ENCODE measurements around the gene FBXL16.
A peak's percentile ranks its signal among the peaks of the same experiment; 100 is the strongest.

Gene FBXL16

DNA sequence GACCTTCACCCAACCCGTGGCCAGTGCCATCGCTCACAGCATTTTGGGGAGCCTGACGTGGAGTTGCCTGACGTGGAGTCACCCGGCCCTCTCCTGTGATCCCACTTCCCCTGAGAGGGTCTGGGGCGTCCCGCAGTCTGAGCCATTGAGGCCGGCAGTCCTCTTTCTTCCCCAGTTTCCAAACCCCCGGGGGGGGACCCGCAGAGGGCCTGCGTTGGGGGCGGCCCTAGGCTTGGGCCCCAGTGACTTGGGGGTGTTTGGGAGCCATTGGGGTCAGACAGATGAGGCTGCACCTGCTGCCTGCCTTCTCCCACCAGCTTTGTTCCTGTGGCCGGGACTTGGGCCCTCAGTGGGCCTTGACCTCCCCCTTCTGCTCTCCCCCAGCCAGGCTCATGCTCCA lies 35.9 kb downstream of the FBXL16 start:
- H3K27me3 ChIP-seq (ENCODE audit: control insufficient read depth in 3 of 3, insufficient read depth in 3 of 3, low read depth in 1 of 3, low read length in 3 of 3) = peaks cover 0 to under 1% (median 0%) of the 10 kb centered on the region in 3 experiments
- H2BK120ac ChIP-seq (ENCODE audit: low read depth, low read length) = no peak overlapping the region

DNA sequence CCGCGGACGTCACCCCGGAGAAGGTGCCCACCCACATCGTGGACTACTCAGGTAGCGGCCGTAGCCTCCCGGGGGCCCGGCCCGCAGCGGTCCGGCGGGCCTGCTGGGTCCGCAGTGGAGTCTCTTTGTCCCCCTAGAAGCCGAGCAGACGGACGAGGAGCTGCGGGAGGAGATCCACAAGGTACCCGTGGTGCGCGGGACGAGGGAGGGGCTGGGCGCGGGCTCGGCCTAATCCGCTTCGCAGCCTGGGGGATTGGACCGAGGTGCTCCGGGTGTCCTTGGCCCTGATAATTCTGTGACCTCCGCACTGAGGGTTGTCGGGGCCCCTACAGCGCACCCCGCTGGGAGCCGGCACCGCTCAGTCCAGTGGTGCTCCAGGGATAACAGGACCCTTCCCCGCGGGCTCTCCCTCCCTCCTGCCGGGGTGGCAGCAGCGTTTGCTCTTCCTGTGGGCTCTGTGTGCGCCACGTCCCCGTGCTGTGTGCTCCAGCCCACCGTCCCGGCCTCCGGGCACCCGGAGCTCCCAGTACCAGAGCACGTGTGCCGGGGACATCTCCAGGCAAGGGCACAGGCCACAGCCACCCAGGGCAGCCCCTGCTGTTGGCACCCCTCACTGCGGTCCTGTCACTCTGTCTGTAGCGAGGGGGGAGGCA lies 37.0 kb downstream of the FBXL16 start:
- no CpG with 5 or more reads among the region's 50 CpGs for WGBS, 2 donors (ENCODE audit: extremely low coverage in 2 of 2, insufficient read length in 2 of 2, insufficient replicate concordance in 1 of 2)
- Histone ChIP-seq H3K23ac (ENCODE audit: low read depth, low read length, poor library complexity) (peak overlapping the region; percentile 98), H2BK15ac (ENCODE audit: low read length) (no peak overlapping the region), H3K4me3 (ENCODE audit: low read length in 2 of 2) (peak overlapping the region; percentile 89 to 92), H3K18ac (ENCODE audit: low read length) (peak overlapping the region; percentile 95), H3K4ac (ENCODE audit: low read length) (peak overlapping the region; percentile 66), H2AK5ac (ENCODE audit: low read depth, low read length) (peak overlapping the region; percentile 75), H2BK12ac (ENCODE audit: low read length) (no peak overlapping the region), H3K14ac (ENCODE audit: low read length) (peak overlapping the region; percentile 21), H3K27me3 (ENCODE audit: control insufficient read depth in 3 of 3, insufficient read depth in 3 of 3, low read depth in 1 of 3, low read length in 3 of 3) (no peaks in the 10 kb centered on the region), H3K79me1 (ENCODE audit: low read depth, low read length) (peaks cover 28% of the 10 kb centered on the region), H3K9me3 (replicated peaks in 1 of 2; ENCODE audit: control insufficient read depth in 2 of 2, insufficient read depth in 1 of 2, low read depth in 1 of 2, low read length in 2 of 2) (no peaks in the 10 kb centered on the region), H3K9ac (ENCODE audit: low read depth, low read length, poor library complexity) (peak overlapping the region; percentile 95), H3K4me2 (ENCODE audit: insufficient read depth, low read length, poor library complexity, severe bottlenecking) (peak overlapping the region; percentile 96), H2AFZ (ENCODE audit: low read length) (peak overlapping the region; percentile 76), H4K91ac (ENCODE audit: low read depth, low read length, poor library complexity) (no peak overlapping the region), H3K27ac (replicated peaks; ENCODE audit: low read length) (no peak overlapping the region), H3K36me3 (replicated peaks in 1 of 2; ENCODE audit: control insufficient read depth in 2 of 2, insufficient read depth in 2 of 2, low read length in 2 of 2) (peaks cover 37 to 46% of the 10 kb centered on the region in 2 donors), H4K8ac (ENCODE audit: low read depth, low read length) (peak overlapping the region; percentile 65), H2BK120ac (ENCODE audit: low read depth, low read length) (no peak overlapping the region), H3K4me1 (ENCODE audit: control insufficient read depth in 2 of 2, insufficient read depth in 1 of 2, low read depth in 1 of 2, low read length in 2 of 2) (peaks cover 2 to 6% of the 10 kb centered on the region in 2 donors), H2BK5ac (ENCODE audit: low read length) (peak overlapping the region; percentile 53)
- no peak for DNase-seq (ENCODE audit: low spot score)

More for the DNA sequence above, 35.9 kb downstream of the FBXL16 start:
- no peaks in the 10 kb centered on the region for H3K9me3 ChIP-seq (replicated peaks in 1 of 2; ENCODE audit: control insufficient read depth in 2 of 2, insufficient read depth in 1 of 2, low read depth in 1 of 2, low read length in 2 of 2)
- H3K4me2 ChIP-seq (ENCODE audit: insufficient read depth, low read length, poor library complexity, severe bottlenecking) = no peak overlapping the region
- peaks cover 2 to 6% of the 10 kb centered on the region in 2 donors for H3K4me1 ChIP-seq (ENCODE audit: control insufficient read depth in 2 of 2, insufficient read depth in 1 of 2, low read depth in 1 of 2, low read length in 2 of 2)
- no peak overlapping the region for H2BK12ac ChIP-seq (ENCODE audit: low read length)
- no peak overlapping the region for H3K4ac ChIP-seq (ENCODE audit: low read length)
- no CpG with 5 or more reads among the region's 13 CpGs for WGBS, 2 donors (ENCODE audit: extremely low coverage in 2 of 2, insufficient read length in 2 of 2, insufficient replicate concordance in 1 of 2)
- H3K23ac ChIP-seq (ENCODE audit: low read depth, low read length, poor library complexity) = peak overlapping the region; percentile 73
- H2AK5ac ChIP-seq (ENCODE audit: low read depth, low read length) = no peak overlapping the region
- H3K14ac ChIP-seq (ENCODE audit: low read length) = no peak overlapping the region
- no peak overlapping the region for H2BK5ac ChIP-seq (ENCODE audit: low read length)
- DNase-seq (ENCODE audit: low spot score) = no peak
- H3K18ac ChIP-seq (ENCODE audit: low read length) = no peak overlapping the region
- H3K79me1 ChIP-seq (ENCODE audit: low read depth, low read length) = peaks cover 28% of the 10 kb centered on the region
- no peak overlapping the region for H2BK15ac ChIP-seq (ENCODE audit: low read length)
- no peak overlapping the region for H4K91ac ChIP-seq (ENCODE audit: low read depth, low read length, poor library complexity)
- peaks cover 37 to 56% of the 10 kb centered on the region in 2 donors for H3K36me3 ChIP-seq (replicated peaks in 1 of 2; ENCODE audit: control insufficient read depth in 2 of 2, insufficient read depth in 2 of 2, low read length in 2 of 2)
- no peak overlapping the region for H3K9ac ChIP-seq (ENCODE audit: low read depth, low read length, poor library complexity)
- peak overlapping the region; percentile 41 to 92 for H3K4me3 ChIP-seq (ENCODE audit: low read length in 2 of 2)
- H4K8ac ChIP-seq (ENCODE audit: low read depth, low read length) = no peak overlapping the region
- H3K27ac ChIP-seq (replicated peaks; ENCODE audit: low read length) = no peak overlapping the region
- H2AFZ ChIP-seq (ENCODE audit: low read length) = no peak overlapping the region

DNA sequence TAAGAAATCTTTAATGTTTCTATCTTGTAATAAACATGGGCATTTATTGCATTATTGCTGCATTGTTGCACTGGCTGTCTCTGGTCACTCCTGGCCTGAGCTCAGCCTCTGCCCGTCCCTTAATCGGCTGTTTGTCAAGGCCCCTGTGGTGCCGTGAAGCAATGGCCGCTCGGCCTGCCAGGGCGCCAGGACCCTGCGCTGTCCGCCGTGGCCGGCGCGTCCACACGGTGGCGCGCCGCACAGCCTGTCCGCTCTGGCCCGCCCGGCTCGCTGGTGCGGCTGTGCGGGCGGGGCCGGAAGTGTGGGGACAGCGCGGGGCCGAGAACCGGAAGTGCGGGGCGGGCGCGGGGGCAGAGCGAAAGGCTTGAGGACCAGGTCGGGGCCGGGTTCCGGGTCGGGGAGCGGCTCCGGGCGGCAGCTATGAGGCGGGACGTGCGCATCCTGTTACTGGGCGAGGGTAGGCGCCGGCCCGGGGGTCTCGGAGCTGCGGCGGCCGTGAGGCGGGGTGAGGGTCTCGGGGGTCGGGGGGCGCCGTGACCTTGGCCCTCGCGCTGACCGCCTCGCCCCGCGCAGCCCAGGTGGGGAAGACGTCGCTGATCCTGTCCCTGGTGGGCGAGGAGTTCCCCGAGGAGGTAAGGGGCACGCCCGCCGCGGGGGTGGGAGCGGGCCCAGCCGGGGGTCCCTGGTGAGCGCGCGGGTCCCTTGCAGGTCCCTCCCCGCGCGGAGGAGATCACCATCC lies 37.7 kb downstream of the FBXL16 start, which contains the start of gene RHOT2:
TSS of gene RHOT2 (plus strand) at position 353 of the 739 bp plus-strand sequence. CDS start at position 421, 68 bp downstream.
- H2BK120ac ChIP-seq (ENCODE audit: low read depth, low read length) = no peak within 1 kb of the TSS
- H3K9ac ChIP-seq (ENCODE audit: low read depth, low read length, poor library complexity) = peak within 1 kb of the TSS; percentile 95
- H4K8ac ChIP-seq (ENCODE audit: low read depth, low read length) = peak within 1 kb of the TSS; percentile 65
- no peaks in the 10 kb centered on the region for H3K9me3 ChIP-seq (replicated peaks in 1 of 2; ENCODE audit: control insufficient read depth in 2 of 2, insufficient read depth in 1 of 2, low read depth in 1 of 2, low read length in 2 of 2)
- peak within 1 kb of the TSS; percentile 98 for H2AK5ac ChIP-seq (ENCODE audit: low read depth, low read length)
- peaks cover 25% of the 10 kb centered on the region for H3K79me1 ChIP-seq (ENCODE audit: low read depth, low read length)
- no peak within 1 kb of the TSS for H4K91ac ChIP-seq (ENCODE audit: low read depth, low read length, poor library complexity)
- peak within 1 kb of the TSS; percentile 53 for H2BK5ac ChIP-seq (ENCODE audit: low read length)
- H3K27me3 ChIP-seq (ENCODE audit: control insufficient read depth in 3 of 3, insufficient read depth in 3 of 3, low read depth in 1 of 3, low read length in 3 of 3) = no peaks in the 10 kb centered on the region
- H3K14ac ChIP-seq (ENCODE audit: low read length) = peak within 1 kb of the TSS; percentile 71
- peak within 1 kb of the TSS; percentile 66 for H3K4ac ChIP-seq (ENCODE audit: low read length)
- peaks cover 36 to 40% of the 10 kb centered on the region in 2 donors for H3K36me3 ChIP-seq (replicated peaks in 1 of 2; ENCODE audit: control insufficient read depth in 2 of 2, insufficient read depth in 2 of 2, low read length in 2 of 2)
- peak within 1 kb of the TSS; percentile 89 to 92 for H3K4me3 ChIP-seq (ENCODE audit: low read length in 2 of 2)
- no peak within 1 kb of the TSS for H3K27ac ChIP-seq (replicated peaks; ENCODE audit: low read length)
- peak within 1 kb of the TSS; percentile 80 for H2BK12ac ChIP-seq (ENCODE audit: low read length)
- no CpG with 5 or more reads among the region's 78 CpGs for WGBS, 2 donors (ENCODE audit: extremely low coverage in 2 of 2, insufficient read length in 2 of 2, insufficient replicate concordance in 1 of 2)
- peak within 1 kb of the TSS; percentile 87 for H2BK15ac ChIP-seq (ENCODE audit: low read length)
- H3K4me2 ChIP-seq (ENCODE audit: insufficient read depth, low read length, poor library complexity, severe bottlenecking) = peak within 1 kb of the TSS; percentile 96
- H3K23ac ChIP-seq (ENCODE audit: low read depth, low read length, poor library complexity) = peak within 1 kb of the TSS; percentile 98
- peak; percentile 89 for DNase-seq (ENCODE audit: low spot score)
- peaks cover 2 to 6% of the 10 kb centered on the region in 2 donors for H3K4me1 ChIP-seq (ENCODE audit: control insufficient read depth in 2 of 2, insufficient read depth in 1 of 2, low read depth in 1 of 2, low read length in 2 of 2)
- H3K18ac ChIP-seq (ENCODE audit: low read length) = peak within 1 kb of the TSS; percentile 95
- peak within 1 kb of the TSS; percentile 76 for H2AFZ ChIP-seq (ENCODE audit: low read length)
